GM23338 (cell line): ENCODE results near the gene FHIT. TPM values are rescaled to one million over a fixed set of nuclear protein-coding genes. Genes with fewer than 3 reads are reported as not detected.

Source experiments
- ATAC-seq: fragments of 200-7000 bp; cut with Tn5 transposase; 3 replicates; pipeline ENCODE4 v1.9.1; 2020
- DNase-seq: peaks from one replicate; pipeline ENCODE4 v3.0.0-alpha.2; 2015; ENCODE audit warnings: low spot score
- H2AFZ ChIP-seq: fragments of 200-600 bp; sonication (generic); 2 replicates; pipeline ENCODE4 v1.8.0; 2016; ENCODE audit warnings: antibody characterized with exemption, mild to moderate bottlenecking, moderate library complexity
- H3F3A ChIP-seq: fragments of 200-600 bp; sonication (generic); replicated peaks from 2 replicates; pipeline ENCODE4 v1.8.0; 2017; ENCODE audit warnings: antibody characterized with exemption, mixed run types, low read depth
- H3K27ac ChIP-seq: fragments of 200-600 bp; sonication (generic); 2 replicates; pipeline ENCODE4 v1.6.1; 2016; ENCODE audit warnings: low read depth
- H3K27me3 ChIP-seq: fragments of 200-600 bp; sonication (generic); 2 replicates; pipeline ENCODE4 v1.8.0; 2016; ENCODE audit warnings: mild to moderate bottlenecking, mixed run types, moderate library complexity; ENCODE audit not compliant: insufficient read depth
- H3K36me3 ChIP-seq: fragments of 200-600 bp; sonication (generic); 2 replicates; pipeline ENCODE4 v1.8.0; 2016; ENCODE audit warnings: mild to moderate bottlenecking; ENCODE audit not compliant: insufficient read depth
- H3K4me1 ChIP-seq: fragments of 200-600 bp; sonication (generic); 2 replicates; pipeline ENCODE4 v1.8.0; 2016; ENCODE audit warnings: mild to moderate bottlenecking, moderate library complexity; ENCODE audit not compliant: insufficient read depth
- H3K4me2 ChIP-seq: fragments of 200-600 bp; sonication (generic); 2 replicates; pipeline ENCODE4 v1.7.1; 2017; ENCODE audit warnings: mixed run types
- H3K4me3 ChIP-seq: fragments of 200-600 bp; sonication (generic); 2 replicates; pipeline ENCODE4 v1.6.1; 2016; ENCODE audit warnings: mixed run types
- H3K79me2 ChIP-seq: fragments of 200-600 bp; sonication (generic); replicated peaks from 2 replicates; pipeline ENCODE4 v1.8.0; 2017; ENCODE audit warnings: mild to moderate bottlenecking; ENCODE audit not compliant: insufficient read depth
- H3K9me2 ChIP-seq: fragments of 200-600 bp; sonication (generic); 2 replicates; pipeline ENCODE4 v1.8.0; 2017; ENCODE audit not compliant: insufficient read depth
- H4K20me1 ChIP-seq: fragments of 200-600 bp; sonication (generic); replicated peaks from 2 replicates; pipeline ENCODE4 v1.8.0; 2017; ENCODE audit warnings: mild to moderate bottlenecking; ENCODE audit not compliant: insufficient read depth
- H3K27ac Mint-ChIP-seq: 2 replicates; pipeline ENCODE4 v1.8.0; 2020; ENCODE audit warnings: inconsistent platforms, mild to moderate bottlenecking, moderate library complexity, mixed read lengths
- H3K27me3 Mint-ChIP-seq: 3 replicates; pipeline ENCODE4 v1.8.0; 2022; ENCODE audit warnings: low read depth, mild to moderate bottlenecking, moderate library complexity, mixed read lengths, inconsistent platforms; ENCODE audit not compliant: insufficient read depth, poor library complexity
- H3K36me3 Mint-ChIP-seq: 3 replicates; pipeline ENCODE4 v1.8.0; 2021; ENCODE audit warnings: low read depth, mild to moderate bottlenecking, inconsistent platforms, moderate library complexity, mixed read lengths
- H3K4me1 Mint-ChIP-seq: 3 replicates; pipeline ENCODE4 v1.8.0; 2020; ENCODE audit warnings: mild to moderate bottlenecking, inconsistent platforms, mixed read lengths
- H3K4me3 Mint-ChIP-seq: 3 replicates; pipeline ENCODE4 v1.8.0; 2021; ENCODE audit warnings: moderate library complexity, mild to moderate bottlenecking, inconsistent platforms, mixed read lengths
- H3K9me3 Mint-ChIP-seq: 3 replicates; pipeline ENCODE4 v1.8.0; 2020; ENCODE audit warnings: moderate library complexity, mild to moderate bottlenecking, inconsistent platforms, mixed read lengths
- CTCF ChIP-seq, 2 experiments: fragments of 200-600 bp in 1 of 2; sonication (generic) in 1 of 2; conservative IDR thresholded peaks; 2 replicates each; pipeline versions ENCODE4 v1.5.1 to v1.6.1; 2016 to 2017; ENCODE audit warnings: antibody characterized with exemption in 2 of 2, low read depth in 2 of 2, mild to moderate bottlenecking in 2 of 2, moderate library complexity in 1 of 2
- EZH2 ChIP-seq: fragments of 200-600 bp; sonication (generic); IDR thresholded peaks from one replicate; pipeline ENCODE4 v1.8.0; 2017; ENCODE audit warnings: antibody characterized with exemption, mild to moderate bottlenecking, low read depth; ENCODE audit not compliant: unreplicated experiment
- JUNB ChIP-seq: IDR thresholded peaks from one replicate; pipeline ENCODE4 v1.6.1; 2016; ENCODE audit warnings: antibody characterized with exemption; ENCODE audit not compliant: unreplicated experiment
- NANOG ChIP-seq: IDR thresholded peaks from 2 replicates; pipeline ENCODE4 v1.6.1; 2016; ENCODE audit warnings: antibody characterized with exemption, borderline replicate concordance
- POLR2AphosphoS5 ChIP-seq: IDR thresholded peaks from 2 replicates; pipeline ENCODE4 v1.6.1; 2016; ENCODE audit warnings: antibody characterized with exemption, low read depth
- ZNF462 ChIP-seq: fragments of 250-450 bp; sonication (Bioruptor Pico); IDR thresholded peaks from 2 replicates; pipeline ENCODE4 v1.5.0; 2020; ENCODE audit warnings: mild to moderate bottlenecking, moderate library complexity
- polyA plus RNA-seq: library from polyadenylated mRNA; unstranded; fragments of >200 nt; fragmentation: Nextera tagmentation; extraction: Ambion mirVana; gene quantifications from 2 replicates; pipeline ENCODE4 v1.2.1, GENCODE V29; 2016
- total RNA-seq: library from RNA; depleted of rRNA; stranded (reverse); fragments of >200 nt; shearing (Covaris generic); gene quantifications from 2 replicates; pipeline ENCODE4 v1.2.3, GENCODE V29; 2014

FHIT gene
- total and polyA plus RNA-seq, 2 experiments from 2014 or later: 3.0 to 8.3 TPM

DNA sequence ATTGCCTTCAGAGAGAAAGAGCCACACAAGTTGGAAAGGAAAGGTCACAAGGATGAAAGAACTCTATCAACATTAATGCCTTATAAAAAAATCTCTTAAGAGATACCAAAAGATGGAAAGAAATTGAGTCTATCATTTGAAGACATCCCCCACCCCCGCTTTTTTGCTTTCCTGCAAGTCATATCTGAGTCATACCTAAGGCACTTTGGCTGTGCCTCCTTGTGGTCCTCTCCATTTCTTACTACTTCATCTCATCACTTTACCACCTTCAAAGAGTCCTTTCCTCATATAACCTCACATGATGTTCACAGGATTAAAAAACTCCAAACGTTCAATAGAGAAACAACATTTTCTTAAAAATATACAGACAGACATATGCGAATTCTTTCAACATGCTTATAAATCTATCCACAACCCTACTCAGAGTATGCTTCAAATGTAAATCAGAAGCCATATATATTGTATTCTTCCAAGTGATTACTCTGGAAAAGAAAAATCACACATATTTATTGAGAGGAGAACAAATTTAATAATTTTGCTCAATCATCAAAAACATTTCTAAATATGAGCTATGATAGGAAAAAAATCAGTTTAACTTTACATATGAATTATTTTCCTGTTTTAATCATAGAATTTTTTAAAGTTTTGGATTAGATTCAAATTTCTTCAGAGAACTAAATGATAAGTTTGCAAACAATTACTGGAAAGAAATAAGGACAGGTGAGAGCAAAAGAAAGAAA is 1197.6 kb downstream of the FHIT start (continued):
- TF ChIP-seq CTCF (conservative IDR thresholded peaks at IDR 0.05; ENCODE audit: low read depth in 2 of 2) (no peak), NANOG (no peak), ZNF462 (CRISPR knock-in tag) (no peak), EZH2 (no peak)

- H3K36me3 ChIP-seq: no peaks in the 10 kb centered on the region
- peaks cover 23% of the 10 kb centered on the region for H3K9me2 ChIP-seq
- H3K4me1 Mint-ChIP-seq: 0 out of 3 replicates have a peak, but pooled peaks cover 3% of the 10 kb centered on the region
- no peak overlapping the region for H3K27ac Mint-ChIP-seq
- no peak overlapping the region for H3K4me3 Mint-ChIP-seq
- no peak overlapping the region for H3K4me3 ChIP-seq
- no peak for DNase-seq
- H2AFZ ChIP-seq: no peak overlapping the region
- no peaks in the 10 kb centered on the region for H3F3A ChIP-seq
- no peaks in the 10 kb centered on the region for H3K27me3 Mint-ChIP-seq
- peaks cover 6% of the 10 kb centered on the region; the same call in 1 of the 3 replicates for H3K9me3 Mint-ChIP-seq
- peaks cover 2% of the 10 kb centered on the region; the same call in 1 of the 3 replicates for H3K36me3 Mint-ChIP-seq
- H3K4me2 ChIP-seq: no peak overlapping the region
- no peaks in the 10 kb centered on the region for H3K79me2 ChIP-seq
- no peaks in the 10 kb centered on the region for H3K27me3 ChIP-seq
- H3K27ac ChIP-seq: no peak overlapping the region
- no peaks in the 10 kb centered on the region for H4K20me1 ChIP-seq
- no peak for ATAC-seq
- H3K4me1 ChIP-seq: no peaks in the 10 kb centered on the region
- TF ChIP-seq ZNF462 (CRISPR knock-in tag) (no peak), JUNB (no peak), NANOG (no peak), POLR2AphosphoS5 (no peak)
Observed at GRCh38 chr3:60048447-60048848, 1202.8 kb downstream of the FHIT start.
